Measurements from ENCODE around the gene GNB4. TPM values are rescaled to one million over a fixed set of nuclear protein-coding genes. Genes with fewer than 3 reads are reported as not detected.
A peak's percentile ranks its signal among the peaks of the same experiment; 100 is the strongest.

GNB4 gene
- total RNA-seq, 1 experiment from 2014 or later = 83.3 TPM

GRCh38 chr3:179482857-179483256 lies 31.6 kb upstream of the GNB4 start:
- no peaks in the 10 kb centered on the region for H3K9me3 ChIP-seq (ENCODE audit: low read depth, low read length, poor library complexity, severe bottlenecking)
- intact Hi-C loops (cut with micrococcal nuclease; ENCODE audit: unreplicated experiment) = no loop called here
- DNase-seq (ENCODE audit: low spot score) = peak; percentile 84
- H3K27me3 ChIP-seq (replicated peaks; ENCODE audit: insufficient read depth, low read depth, low read length, poor library complexity) = no peaks in the 10 kb centered on the region
- H3K4me1 ChIP-seq (ENCODE audit: insufficient read depth, low read length, poor library complexity, severe bottlenecking) = peaks cover 25% of the 10 kb centered on the region
- H3K4me3 ChIP-seq (ENCODE audit: low read depth, low read length, poor library complexity, severe bottlenecking) = no peak overlapping the region
- no TSS peak for BruUV-seq (replicated peaks)
- ChIA-PET CTCF (no interaction called here), POLR2A (ENCODE audit: low non-redundant PET) (no interaction called here)
- no peaks in the 10 kb centered on the region for H3K36me3 ChIP-seq (ENCODE audit: insufficient read depth, low read length, poor library complexity, severe bottlenecking)
- no peak for TF ChIP-seq CTCF (conservative IDR thresholded peaks at IDR 0.05; ENCODE audit: low read depth, low read length)
- TF ChIP-seq EZH2 (IDR thresholded peaks at IDR 0.05; ENCODE audit: borderline replicate concordance, low read depth, low read length, poor library complexity, severe bottlenecking) = no peak
- H3K27ac ChIP-seq (ENCODE audit: low read depth, low read length, poor library complexity, severe bottlenecking) = peak overlapping the region; percentile 57

GRCh38 chr3:179476215-179476614 lies 24.9 kb upstream of the GNB4 start:
- Histone ChIP-seq H3K27ac (ENCODE audit: low read depth, low read length, poor library complexity, severe bottlenecking) (no peak overlapping the region), H3K36me3 (ENCODE audit: insufficient read depth, low read length, poor library complexity, severe bottlenecking) (no peaks in the 10 kb centered on the region), H3K4me3 (ENCODE audit: low read depth, low read length, poor library complexity, severe bottlenecking) (no peak overlapping the region), H3K9me3 (ENCODE audit: low read depth, low read length, poor library complexity, severe bottlenecking) (no peaks in the 10 kb centered on the region), H3K27me3 (replicated peaks; ENCODE audit: insufficient read depth, low read depth, low read length, poor library complexity) (no peaks in the 10 kb centered on the region), H3K4me1 (ENCODE audit: insufficient read depth, low read length, poor library complexity, severe bottlenecking) (no peaks in the 10 kb centered on the region)
- no peak for DNase-seq (ENCODE audit: low spot score)
- POLR2A ChIA-PET (ENCODE audit: low non-redundant PET) = no interaction called here
- CTCF ChIA-PET = no interaction called here
- intact Hi-C loops (cut with micrococcal nuclease; ENCODE audit: unreplicated experiment) = no loop called here
- no peak for TF ChIP-seq CTCF (conservative IDR thresholded peaks at IDR 0.05; ENCODE audit: low read depth, low read length)
- no peak for TF ChIP-seq EZH2 (IDR thresholded peaks at IDR 0.05; ENCODE audit: borderline replicate concordance, low read depth, low read length, poor library complexity, severe bottlenecking)
- BruUV-seq (replicated peaks) = no TSS peak

- TF ChIP-seq EZH2 (IDR thresholded peaks at IDR 0.05; ENCODE audit: borderline replicate concordance, low read depth, low read length, poor library complexity, severe bottlenecking) (no peak), CTCF (conservative IDR thresholded peaks at IDR 0.05; ENCODE audit: low read depth, low read length) (no peak)
- CTCF ChIA-PET = no interaction called here
- Histone ChIP-seq H3K4me1 (ENCODE audit: insufficient read depth, low read length, poor library complexity, severe bottlenecking) (no peaks in the 10 kb centered on the region), H3K4me3 (ENCODE audit: low read depth, low read length, poor library complexity, severe bottlenecking) (no peak overlapping the region), H3K36me3 (ENCODE audit: insufficient read depth, low read length, poor library complexity, severe bottlenecking) (no peaks in the 10 kb centered on the region), H3K9me3 (ENCODE audit: low read depth, low read length, poor library complexity, severe bottlenecking) (no peaks in the 10 kb centered on the region), H3K27me3 (replicated peaks; ENCODE audit: insufficient read depth, low read depth, low read length, poor library complexity) (no peaks in the 10 kb centered on the region), H3K27ac (ENCODE audit: low read depth, low read length, poor library complexity, severe bottlenecking) (no peak overlapping the region)
- no TSS peak for BruUV-seq (replicated peaks)
- intact Hi-C loops (cut with micrococcal nuclease; ENCODE audit: unreplicated experiment) = no loop called here
- DNase-seq (ENCODE audit: low spot score) = no peak
- POLR2A ChIA-PET (ENCODE audit: low non-redundant PET) = no interaction called here
Observed at GRCh38 chr3:179474480-179474879, 23.2 kb upstream of the GNB4 start.
